Activated naive CD8-positive, alpha-beta T cell treated with anti-CD3 and anti-CD28 coated beads, Interleukin-2, amount 50 U/mL, for 16 hours (primary cell): ENCODE results near the gene LRRK1.
"Not testable (repeated sequence)": the region's sequence is repeated elsewhere in the genome, so short reads cannot be mapped to it uniquely, and the experiment has no call there.

ENCODE experiments used
- DNase-seq: peaks from one replicate; pipeline ENCODE4 v3.0.0-alpha.2; 2020; ENCODE audit warnings: low read depth, low spot score

Gene LRRK1

GRCh38 chr15:101092156-101092866 lies 173.2 kb downstream of the LRRK1 start:
- DNase-seq: no peak

GRCh38 chr15:101092867-101093202 lies 173.7 kb downstream of the LRRK1 start:
- no peak for DNase-seq

GRCh38 chr15:101093958-101094357 lies 174.8 kb downstream of the LRRK1 start:
- DNase-seq: no peak

GRCh38 chr15:101095796-101096406 lies 176.7 kb downstream of the LRRK1 start:
- DNase-seq: not testable (repeated sequence)

GRCh38 chr15:101097111-101097510 lies 178.0 kb downstream of the LRRK1 start:
- no peak for DNase-seq

GRCh38 chr15:101099183-101099582 lies 180.0 kb downstream of the LRRK1 start:
- no peak for DNase-seq

GRCh38 chr15:101100118-101100517 lies 181.0 kb downstream of the LRRK1 start:
- no peak for DNase-seq

GRCh38 chr15:101100593-101101442 lies 181.7 kb downstream of the LRRK1 start:
- no peak for DNase-seq

- DNase-seq: no peak
These were observed 182.5 kb downstream of the LRRK1 start for GRCh38 chr15:101101676-101102075.

- DNase-seq: no peak
These were observed 183.6 kb downstream of the LRRK1 start for GRCh38 chr15:101102746-101103145.

GRCh38 chr15:101103598-101103997 lies 184.4 kb downstream of the LRRK1 start:
- no peak for DNase-seq

GRCh38 chr15:101104141-101104540 lies 185.0 kb downstream of the LRRK1 start:
- DNase-seq: no peak

GRCh38 chr15:101105059-101105891 lies 186.1 kb downstream of the LRRK1 start:
- DNase-seq: no peak

GRCh38 chr15:101107101-101107500 lies 187.9 kb downstream of the LRRK1 start:
- no peak for DNase-seq

GRCh38 chr15:101107625-101108460 lies 188.7 kb downstream of the LRRK1 start:
- no peak for DNase-seq

- DNase-seq: no peak
These were observed 189.3 kb downstream of the LRRK1 start for GRCh38 chr15:101108461-101108775.

- no peak for DNase-seq
These were observed 189.6 kb downstream of the LRRK1 start for GRCh38 chr15:101108791-101109190.

- DNase-seq: no peak
These were observed 191.8 kb downstream of the LRRK1 start for GRCh38 chr15:101110681-101111569.

GRCh38 chr15:101111570-101112262 lies 192.6 kb downstream of the LRRK1 start:
- DNase-seq: no peak
